GM23338 (cell line): Measurements from ENCODE around the gene SFTPB.

ENCODE experiments used
- ETS1 ChIP-seq: IDR thresholded peaks from 2 replicates; pipeline ENCODE4 v1.6.1; 2016; ENCODE audit warnings: antibody characterized with exemption
- EZH2 ChIP-seq: fragments of 200-600 bp; sonication (generic); IDR thresholded peaks from one replicate; pipeline ENCODE4 v1.8.0; 2017; ENCODE audit warnings: antibody characterized with exemption, mild to moderate bottlenecking, low read depth; ENCODE audit not compliant: unreplicated experiment
- EZH2phosphoT487 ChIP-seq: fragments of 200-600 bp; sonication (generic); IDR thresholded peaks from one replicate; pipeline ENCODE4 v1.8.1; 2018; ENCODE audit warnings: antibody characterized with exemption; ENCODE audit not compliant: unreplicated experiment
- POLR2AphosphoS5 ChIP-seq: IDR thresholded peaks from 2 replicates; pipeline ENCODE4 v1.6.1; 2016; ENCODE audit warnings: antibody characterized with exemption, low read depth
- ZNF462 ChIP-seq: fragments of 250-450 bp; sonication (Bioruptor Pico); IDR thresholded peaks from 2 replicates; pipeline ENCODE4 v1.5.0; 2020; ENCODE audit warnings: mild to moderate bottlenecking, moderate library complexity
- TF ChIP-seq, protein P1 (sequence below), 2 experiments: fragments of 200-600 bp in 1 of 2; sonication (generic) in 1 of 2; conservative IDR thresholded peaks; 2 replicates each; pipeline versions ENCODE4 v1.5.1 to v1.6.1; 2016 to 2017; ENCODE audit warnings: antibody characterized with exemption in 2 of 2, low read depth in 2 of 2, mild to moderate bottlenecking in 2 of 2, moderate library complexity in 1 of 2

GRCh38 chr2:85623991-85624390 lies 44.0 kb downstream of the SFTPB start:
- no peak for TF ChIP-seq EZH2phosphoT487
- TF ChIP-seq, protein P1, sequence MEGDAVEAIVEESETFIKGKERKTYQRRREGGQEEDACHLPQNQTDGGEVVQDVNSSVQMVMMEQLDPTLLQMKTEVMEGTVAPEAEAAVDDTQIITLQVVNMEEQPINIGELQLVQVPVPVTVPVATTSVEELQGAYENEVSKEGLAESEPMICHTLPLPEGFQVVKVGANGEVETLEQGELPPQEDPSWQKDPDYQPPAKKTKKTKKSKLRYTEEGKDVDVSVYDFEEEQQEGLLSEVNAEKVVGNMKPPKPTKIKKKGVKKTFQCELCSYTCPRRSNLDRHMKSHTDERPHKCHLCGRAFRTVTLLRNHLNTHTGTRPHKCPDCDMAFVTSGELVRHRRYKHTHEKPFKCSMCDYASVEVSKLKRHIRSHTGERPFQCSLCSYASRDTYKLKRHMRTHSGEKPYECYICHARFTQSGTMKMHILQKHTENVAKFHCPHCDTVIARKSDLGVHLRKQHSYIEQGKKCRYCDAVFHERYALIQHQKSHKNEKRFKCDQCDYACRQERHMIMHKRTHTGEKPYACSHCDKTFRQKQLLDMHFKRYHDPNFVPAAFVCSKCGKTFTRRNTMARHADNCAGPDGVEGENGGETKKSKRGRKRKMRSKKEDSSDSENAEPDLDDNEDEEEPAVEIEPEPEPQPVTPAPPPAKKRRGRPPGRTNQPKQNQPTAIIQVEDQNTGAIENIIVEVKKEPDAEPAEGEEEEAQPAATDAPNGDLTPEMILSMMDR (conservative IDR thresholded peaks at IDR 0.05; ENCODE audit: low read depth in 2 of 2), result no peak
- no peak for TF ChIP-seq ETS1
- no peak for TF ChIP-seq POLR2AphosphoS5
- no peak for TF ChIP-seq EZH2
- no peak for TF ChIP-seq ZNF462 (CRISPR knock-in tag)
